DND-41 (cell line): ENCODE measurements around the gene CHRM4.
A peak's percentile ranks its signal among the peaks of the same experiment; 100 is the strongest.

Source experiments
- ATAC-seq: fragments of 200-7000 bp; cut with Tn5 transposase; 3 replicates; pipeline ENCODE4 v1.9.1; 2021; ENCODE audit warnings: low read depth; ENCODE audit not compliant: insufficient read depth
- DNase-seq: peaks from one replicate; pipeline ENCODE4 v3.0.0-alpha.2; 2020
- H2AFZ ChIP-seq: 2 replicates; pipeline ENCODE4 v1.6.0; 2012; ENCODE audit warnings: low read depth, low read length
- H3K27ac ChIP-seq: 2 replicates; pipeline ENCODE4 v1.5.1; 2012; ENCODE audit warnings: low read length, inconsistent platforms
- H3K27me3 ChIP-seq: fragments of 200-600 bp; sonication (generic); 2 replicates; pipeline ENCODE4 v1.6.0; 2012; ENCODE audit warnings: low read length, mild to moderate bottlenecking, inconsistent platforms; ENCODE audit not compliant: insufficient read depth, poor library complexity
- H3K36me3 ChIP-seq: 2 replicates; pipeline ENCODE4 v1.5.1; 2012; ENCODE audit warnings: low read length, inconsistent platforms; ENCODE audit not compliant: insufficient read depth
- H3K4me1 ChIP-seq: 2 replicates; pipeline ENCODE4 v1.5.1; 2012; ENCODE audit warnings: mild to moderate bottlenecking, low read length; ENCODE audit not compliant: insufficient read depth
- H3K4me2 ChIP-seq: 2 replicates; pipeline ENCODE4 v1.6.0; 2012; ENCODE audit warnings: mild to moderate bottlenecking, moderate library complexity, low read length, inconsistent platforms; ENCODE audit not compliant: insufficient read depth
- H3K4me3 ChIP-seq, 2 experiments: fragments of 200-600 bp in 1 of 2; shearing (Covaris generic) in 1 of 2; 2 replicates each; pipeline ENCODE4 v1.5.1; 2012 to 2016; ENCODE audit warnings: inconsistent platforms in 2 of 2, low read length in 2 of 2, mild to moderate bottlenecking in 2 of 2, low read depth in 1 of 2, moderate library complexity in 1 of 2
- H3K79me2 ChIP-seq: 2 replicates; pipeline ENCODE4 v1.6.0; 2012; ENCODE audit warnings: low read length, inconsistent platforms; ENCODE audit not compliant: insufficient read depth
- H3K9ac ChIP-seq: 2 replicates; pipeline ENCODE4 v1.6.0; 2012; ENCODE audit warnings: low read depth, mild to moderate bottlenecking, inconsistent platforms, low read length, moderate library complexity
- H3K9me3 ChIP-seq: 2 replicates; pipeline ENCODE4 v1.5.1; 2012; ENCODE audit warnings: low read length, moderate library complexity, mild to moderate bottlenecking, inconsistent platforms; ENCODE audit not compliant: insufficient read depth, severe bottlenecking
- H4K20me1 ChIP-seq: 2 replicates; pipeline ENCODE4 v1.6.0; 2012; ENCODE audit warnings: low read length; ENCODE audit not compliant: insufficient read depth
- CTCF ChIP-seq: IDR thresholded peaks from 2 replicates; pipeline ENCODE4 v1.5.1; 2012; ENCODE audit warnings: borderline replicate concordance, low read length, moderate library complexity, mild to moderate bottlenecking; ENCODE audit not compliant: poor library complexity, severe bottlenecking; ENCODE audit errors: extremely low read depth
- EZH2 ChIP-seq: IDR thresholded peaks from 3 replicates; pipeline ENCODE4 v1.6.1; 2012; ENCODE audit warnings: borderline replicate concordance, low read depth, mild to moderate bottlenecking, moderate library complexity, low read length, inconsistent platforms; ENCODE audit not compliant: severe bottlenecking

The CHRM4 gene

GRCh38 chr11:46350695-46351094, 40.9 kb downstream of the CHRM4 start:
- peak overlapping the region; percentile 23; the same call in 1 of the 2 replicates for H3K4me2 ChIP-seq
- no peak for TF ChIP-seq CTCF
- TF ChIP-seq EZH2, result no peak
- peaks cover 70% of the 10 kb centered on the region for H3K4me1 ChIP-seq
- peaks cover 44% of the 10 kb centered on the region for H3K36me3 ChIP-seq
- H3K27me3 ChIP-seq, result no peaks in the 10 kb centered on the region
- H3K27ac ChIP-seq, result peak overlapping the region; percentile 51
- DNase-seq, result no peak
- peaks cover 51% of the 10 kb centered on the region for H4K20me1 ChIP-seq
- no peak for ATAC-seq
- H2AFZ ChIP-seq, result no peak overlapping the region
- H3K4me3 ChIP-seq, result no peak overlapping the region
- H3K9ac ChIP-seq, result peak overlapping the region; percentile 16; the same call in 1 of the 2 replicates
- peaks cover 84% of the 10 kb centered on the region for H3K79me2 ChIP-seq
- no peaks in the 10 kb centered on the region for H3K9me3 ChIP-seq

DNA sequence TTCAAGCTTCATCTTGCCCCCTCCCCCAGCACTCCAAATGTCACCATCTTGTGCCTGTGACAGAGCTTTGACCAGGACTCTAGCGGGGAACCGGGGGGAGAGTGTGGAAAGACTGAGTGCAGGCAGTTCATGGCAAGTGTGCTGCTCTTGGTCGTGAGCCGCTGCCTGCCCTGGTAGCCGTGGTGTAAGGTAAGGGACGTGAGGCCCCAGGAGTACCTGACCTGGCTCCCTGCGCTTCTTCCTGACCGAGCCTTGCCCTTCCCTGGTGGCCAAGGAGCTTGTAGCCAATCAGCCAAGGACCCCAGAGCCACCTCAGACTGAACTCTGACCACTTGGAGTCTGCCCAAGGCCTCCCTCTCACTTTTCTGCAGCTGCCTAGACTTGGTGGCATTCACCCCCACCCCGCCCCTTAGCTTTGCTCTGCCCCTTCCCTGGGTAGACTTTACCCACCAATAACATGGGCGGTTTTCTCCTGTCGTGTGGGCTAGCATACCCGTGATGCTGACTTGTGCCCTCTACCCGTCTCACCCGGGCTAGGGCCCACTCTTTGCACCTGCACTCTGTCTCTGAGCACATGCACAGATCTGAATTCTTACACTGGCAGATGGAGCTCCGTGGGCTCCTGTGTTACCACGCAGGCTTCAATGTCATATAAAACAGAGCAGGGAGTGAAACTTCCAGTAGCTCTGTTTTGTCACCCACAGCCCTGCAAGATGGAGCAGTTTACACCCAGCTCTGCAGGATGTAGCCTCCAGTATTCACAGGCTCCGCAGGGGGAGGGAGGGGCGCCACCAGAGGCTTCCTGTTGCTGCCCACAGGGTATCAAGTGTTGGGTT, 42.8 kb downstream of the CHRM4 start:
- Histone ChIP-seq H3K27ac (peak overlapping the region; percentile 82), H2AFZ (peak overlapping the region; percentile 69), H3K36me3 (peaks cover 34% of the 10 kb centered on the region), H4K20me1 (peaks cover 44% of the 10 kb centered on the region), H3K9ac (peak overlapping the region; percentile 86), H3K9me3 (no peaks in the 10 kb centered on the region), H3K4me2 (peak overlapping the region; percentile 91), H3K4me1 (peaks cover 68% of the 10 kb centered on the region), H3K27me3 (no peaks in the 10 kb centered on the region), H3K4me3 (peak overlapping the region; percentile 54 to 89; a peak in 3 of 4 replicates), H3K79me2 (peaks cover 67% of the 10 kb centered on the region)
- DNase-seq (peak; percentile 82), ATAC-seq (peak; percentile 77)
- TF ChIP-seq EZH2 (no peak), CTCF (peak; percentile 18)

GRCh38 chr11:46347637-46348311, 43.8 kb downstream of the CHRM4 start:
- Histone ChIP-seq H4K20me1 (peaks cover 35% of the 10 kb centered on the region), H3K36me3 (peaks cover 25% of the 10 kb centered on the region), H3K79me2 (peaks cover 57% of the 10 kb centered on the region), H3K4me2 (peak overlapping the region; percentile 91), H3K27me3 (no peaks in the 10 kb centered on the region), H3K9me3 (no peaks in the 10 kb centered on the region), H3K4me1 (peaks cover 60% of the 10 kb centered on the region), H3K27ac (peak overlapping the region; percentile 82), H3K4me3 (peak overlapping the region; percentile 54 to 89; a peak in 3 of 4 replicates), H3K9ac (peak overlapping the region; percentile 86), H2AFZ (peak overlapping the region; percentile 52)
- TF ChIP-seq EZH2, result no peak
- no peak for TF ChIP-seq CTCF
- no peak for DNase-seq
- peak; percentile 3; the same call in 1 of the 3 replicates for ATAC-seq
